Calu3 (cell line): ENCODE results near the gene TAF1. TPM values are rescaled to one million over a fixed set of nuclear protein-coding genes. Genes with fewer than 3 reads are reported as not detected.
A peak's percentile ranks its signal among the peaks of the same experiment; 100 is the strongest.
"Not testable (repeated sequence)": the region's sequence is repeated elsewhere in the genome, so short reads cannot be mapped to it uniquely, and the experiment has no call there.

ENCODE experiments used
- BruUV-seq: library from RNA; stranded (reverse); fragments of 400-500 nt; replicated peaks from 2 replicates; lab custom pipeline; 2021; lab: Mats Ljungman, UMichigan
- CTCF ChIA-PET: fragments of 300-600 bp; sonication (Branson Sonifier 250); formaldehyde crosslinking; loops from one replicate; lab custom pipeline; 2022; ENCODE audit warnings: antibody characterized with exemption; lab: Charles Lee
- DNase-seq: peaks from one replicate; pipeline ENCODE4 v3.0.0; 2022
- H3K27ac Mint-ChIP-seq: one replicate; pipeline ENCODE4 v1.8.0; 2022; ENCODE audit warnings: mixed read lengths; ENCODE audit not compliant: unreplicated experiment
- H3K27me3 Mint-ChIP-seq: one replicate; pipeline ENCODE4 v1.8.0; 2022; ENCODE audit warnings: mixed read lengths; ENCODE audit not compliant: unreplicated experiment
- H3K36me3 Mint-ChIP-seq: one replicate; pipeline ENCODE4 v1.8.0; 2022; ENCODE audit warnings: mild to moderate bottlenecking, moderate library complexity, mixed read lengths; ENCODE audit not compliant: insufficient read depth, unreplicated experiment
- H3K4me1 Mint-ChIP-seq: one replicate; pipeline ENCODE4 v1.8.0; 2022; ENCODE audit warnings: mild to moderate bottlenecking, low read depth, mixed read lengths; ENCODE audit not compliant: unreplicated experiment
- H3K4me3 Mint-ChIP-seq: one replicate; pipeline ENCODE4 v1.8.0; 2022; ENCODE audit warnings: mild to moderate bottlenecking, low read depth, moderate library complexity, mixed read lengths; ENCODE audit not compliant: unreplicated experiment
- H3K9me3 Mint-ChIP-seq: one replicate; pipeline ENCODE4 v1.8.0; 2022; ENCODE audit warnings: low read depth, mixed read lengths; ENCODE audit not compliant: unreplicated experiment
- CTCF ChIP-seq: fragments of 200-600 bp; IDR thresholded peaks from one replicate; pipeline ENCODE4 v1.8.0; 2022; ENCODE audit warnings: antibody characterized with exemption; ENCODE audit not compliant: unreplicated experiment
- intact Hi-C: fragments of 100-400 bp; cut with micrococcal nuclease; formaldehyde crosslinking; loops from one replicate; pipeline ENCODE4 v1.10.0; 2022; ENCODE audit not compliant: unreplicated experiment
- total RNA-seq: library from RNA; stranded (reverse); gene quantifications from 2 replicates; pipeline ENCODE4 v1.2.3, GENCODE V29; 2022

Gene TAF1
- total RNA-seq, 1 experiment from 2014 or later: 54.9 TPM

GRCh38 chrX:71326394-71326793 is 39.8 kb upstream of the TAF1 start:
- no TSS peak for BruUV-seq
- H3K27me3 Mint-ChIP-seq: no peaks in the 10 kb centered on the region
- DNase-seq: no peak

GRCh38 chrX:71349151-71349665 is 16.9 kb upstream of the TAF1 start:
- H3K4me3 Mint-ChIP-seq, H3K9me3 Mint-ChIP-seq, H3K36me3 Mint-ChIP-seq, H3K27ac Mint-ChIP-seq, BruUV-seq, intact Hi-C loops, H3K4me1 Mint-ChIP-seq, H3K27me3 Mint-ChIP-seq, DNase-seq, CTCF ChIA-PET: not testable (repeated sequence)

More at GRCh38 chrX:71326394-71326793, 39.8 kb upstream of the TAF1 start:
- intact Hi-C loops: no loop called here
- Mint-ChIP-seq H3K36me3 (peaks cover 6% of the 10 kb centered on the region), H3K9me3 (no peaks in the 10 kb centered on the region), H3K27ac (no peak overlapping the region), H3K4me3 (no peak overlapping the region), H3K4me1 (no peaks in the 10 kb centered on the region)
- CTCF ChIA-PET: no interaction called here
- TF ChIP-seq CTCF: no peak

GRCh38 chrX:71349867-71350266 is 16.3 kb upstream of the TAF1 start:
- BruUV-seq, H3K27ac Mint-ChIP-seq, H3K9me3 Mint-ChIP-seq, H3K27me3 Mint-ChIP-seq, H3K36me3 Mint-ChIP-seq, H3K4me3 Mint-ChIP-seq, intact Hi-C loops, CTCF ChIA-PET, H3K4me1 Mint-ChIP-seq, DNase-seq: not testable (repeated sequence)

GRCh38 chrX:71352439-71352838 is 13.7 kb upstream of the TAF1 start:
- H3K9me3 Mint-ChIP-seq, BruUV-seq, H3K4me3 Mint-ChIP-seq, intact Hi-C loops, CTCF ChIA-PET, H3K27me3 Mint-ChIP-seq, H3K4me1 Mint-ChIP-seq, DNase-seq, H3K27ac Mint-ChIP-seq, H3K36me3 Mint-ChIP-seq: not testable (repeated sequence)

- BruUV-seq: no TSS peak
- intact Hi-C loops: loop anchor here (10.0 kb wide), 1 partner anchor 149 kb away; no protein-coding TSS in a partner anchor
- CTCF ChIA-PET: no interaction called here
Measured at GRCh38 chrX:71364221-71364620, 1.9 kb upstream of the TAF1 start.

More at GRCh38 chrX:71364221-71364620, 1.9 kb upstream of the TAF1 start:
- peaks cover 35% of the 10 kb centered on the region for H3K36me3 Mint-ChIP-seq
- peak overlapping the region; percentile 98 for H3K4me3 Mint-ChIP-seq
- no peaks in the 10 kb centered on the region for H3K27me3 Mint-ChIP-seq
- DNase-seq: no peak
- peak overlapping the region; percentile 97 for H3K27ac Mint-ChIP-seq
- no peaks in the 10 kb centered on the region for H3K9me3 Mint-ChIP-seq
- no peak for TF ChIP-seq CTCF
- peaks cover 17% of the 10 kb centered on the region for H3K4me1 Mint-ChIP-seq
